ENCODE results near the gene TRHDE.

DNA sequence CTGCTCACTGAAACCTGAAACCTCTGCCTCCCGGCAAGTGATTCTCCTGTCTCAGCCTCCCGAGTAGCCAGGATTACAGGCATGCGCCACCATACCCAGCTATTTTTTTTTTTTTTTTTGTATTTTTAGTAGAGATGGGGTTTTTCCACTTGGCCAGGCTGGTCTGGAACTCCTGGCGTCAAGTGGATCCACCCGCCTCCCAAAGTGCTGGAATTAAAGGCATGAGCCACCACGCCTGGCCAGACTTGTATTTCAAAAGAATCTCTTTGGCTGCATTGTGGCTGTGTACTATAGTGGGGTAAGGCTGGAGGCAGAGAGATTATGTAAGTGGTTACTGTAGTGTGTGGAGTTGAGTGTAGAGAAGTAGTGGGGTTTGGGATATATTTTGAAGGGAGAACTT is 35.1 kb downstream of the TRHDE start:
- TF ChIP-seq, protein P1, sequence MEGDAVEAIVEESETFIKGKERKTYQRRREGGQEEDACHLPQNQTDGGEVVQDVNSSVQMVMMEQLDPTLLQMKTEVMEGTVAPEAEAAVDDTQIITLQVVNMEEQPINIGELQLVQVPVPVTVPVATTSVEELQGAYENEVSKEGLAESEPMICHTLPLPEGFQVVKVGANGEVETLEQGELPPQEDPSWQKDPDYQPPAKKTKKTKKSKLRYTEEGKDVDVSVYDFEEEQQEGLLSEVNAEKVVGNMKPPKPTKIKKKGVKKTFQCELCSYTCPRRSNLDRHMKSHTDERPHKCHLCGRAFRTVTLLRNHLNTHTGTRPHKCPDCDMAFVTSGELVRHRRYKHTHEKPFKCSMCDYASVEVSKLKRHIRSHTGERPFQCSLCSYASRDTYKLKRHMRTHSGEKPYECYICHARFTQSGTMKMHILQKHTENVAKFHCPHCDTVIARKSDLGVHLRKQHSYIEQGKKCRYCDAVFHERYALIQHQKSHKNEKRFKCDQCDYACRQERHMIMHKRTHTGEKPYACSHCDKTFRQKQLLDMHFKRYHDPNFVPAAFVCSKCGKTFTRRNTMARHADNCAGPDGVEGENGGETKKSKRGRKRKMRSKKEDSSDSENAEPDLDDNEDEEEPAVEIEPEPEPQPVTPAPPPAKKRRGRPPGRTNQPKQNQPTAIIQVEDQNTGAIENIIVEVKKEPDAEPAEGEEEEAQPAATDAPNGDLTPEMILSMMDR (conservative IDR thresholded peaks at IDR 0.05; ENCODE audit: low read depth, low read length), result no peak
- no peak for TF ChIP-seq EZH2 (IDR thresholded peaks at IDR 0.05; ENCODE audit: borderline replicate concordance, low read depth, low read length, poor library complexity, severe bottlenecking)
